Measurements from ENCODE around the gene SULT6B1. TPM values are rescaled to one million over a fixed set of nuclear protein-coding genes. Genes with fewer than 3 reads are reported as not detected.

The SULT6B1 gene
- polyA plus RNA-seq, 3 donors = not detected

GRCh38 chr2:37154785-37155184 is 33.7 kb downstream of the SULT6B1 start:
- no peak for DNase-seq (ENCODE audit: low read depth in 3 of 3, low spot score in 2 of 3)

- DNase-seq (ENCODE audit: low read depth in 3 of 3, low spot score in 2 of 3) = no peak
Measured at GRCh38 chr2:37153224-37153623, 35.2 kb downstream of the SULT6B1 start.

DNA sequence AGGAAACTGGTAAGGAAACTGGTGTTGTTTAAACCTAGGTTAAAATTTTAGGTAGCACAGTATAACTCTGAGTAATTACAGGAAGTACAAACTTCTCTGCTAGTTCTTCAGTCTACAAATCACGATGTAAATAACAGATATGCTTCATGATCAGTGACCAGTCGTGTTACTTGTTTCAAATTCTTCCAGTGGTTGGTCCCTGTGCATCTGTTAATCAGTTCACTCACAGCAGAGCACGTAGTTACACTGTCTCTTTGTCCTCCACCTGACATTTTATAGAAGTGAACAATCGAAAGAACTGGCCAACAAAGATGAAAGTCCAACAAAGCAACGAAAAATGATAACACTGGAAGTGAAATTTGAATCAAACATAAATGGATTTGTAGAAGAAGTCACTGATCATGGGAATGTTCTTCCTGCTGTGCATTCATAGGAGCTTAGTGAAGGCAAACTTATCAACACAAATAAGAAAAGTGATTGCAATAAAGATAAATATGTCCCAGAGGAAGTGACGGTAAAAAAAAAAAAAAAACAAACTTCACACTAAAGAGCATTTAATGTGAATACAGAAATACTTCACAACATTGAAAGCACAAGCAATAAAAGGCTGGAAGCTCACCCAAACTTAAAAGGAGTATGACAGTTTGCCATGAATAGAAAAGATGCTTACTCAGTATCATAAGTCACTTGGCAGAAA is 38.7 kb downstream of the SULT6B1 start:
- no peak for DNase-seq (ENCODE audit: low read depth in 3 of 3, low spot score in 2 of 3)

GRCh38 chr2:37148325-37148724 is 40.1 kb downstream of the SULT6B1 start:
- DNase-seq (ENCODE audit: low read depth in 3 of 3, low spot score in 2 of 3) = no peak

GRCh38 chr2:37146062-37146461 is 42.4 kb downstream of the SULT6B1 start:
- DNase-seq (ENCODE audit: low read depth in 3 of 3, low spot score in 2 of 3) = no peak

DNA sequence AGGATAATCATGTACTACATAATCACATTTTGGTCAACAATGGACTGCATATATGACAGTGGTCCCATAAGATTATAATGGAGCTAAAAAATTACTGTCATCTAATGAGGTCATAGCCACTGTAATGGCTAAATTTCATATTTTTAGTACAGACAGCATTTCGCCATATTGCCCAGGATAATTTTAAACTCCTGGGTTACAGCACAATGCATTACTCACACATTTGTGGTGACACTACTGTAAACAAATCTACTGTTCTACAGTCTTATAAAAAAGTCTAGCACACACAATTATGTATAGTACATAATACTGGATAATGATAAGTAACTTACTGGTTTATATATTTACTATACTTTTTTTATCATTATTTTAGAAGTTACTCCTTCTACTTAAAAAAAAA is 44.5 kb downstream of the SULT6B1 start:
- DNase-seq (ENCODE audit: low read depth in 3 of 3, low spot score in 2 of 3) = no peak

DNA sequence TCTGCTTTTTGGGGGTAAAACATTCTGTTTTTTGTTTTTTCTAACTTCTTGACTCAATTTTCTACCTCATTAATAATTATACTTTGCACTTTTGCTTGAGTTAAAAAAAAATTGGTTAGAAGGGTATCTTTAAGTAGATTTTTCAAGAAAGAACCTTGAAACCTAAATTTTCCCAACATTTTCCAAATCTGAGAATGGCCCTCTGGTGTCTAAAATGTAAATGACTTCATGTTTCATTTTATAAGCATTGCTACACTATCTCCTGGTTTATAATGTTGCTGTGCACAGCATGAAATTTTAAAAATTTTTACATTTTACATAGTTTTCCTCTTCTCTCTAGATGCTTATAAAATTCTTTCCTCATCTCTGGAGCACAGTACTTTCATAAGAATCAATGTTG is 45.9 kb downstream of the SULT6B1 start:
- DNase-seq (ENCODE audit: low read depth in 3 of 3, low spot score in 2 of 3) = no peak

DNA sequence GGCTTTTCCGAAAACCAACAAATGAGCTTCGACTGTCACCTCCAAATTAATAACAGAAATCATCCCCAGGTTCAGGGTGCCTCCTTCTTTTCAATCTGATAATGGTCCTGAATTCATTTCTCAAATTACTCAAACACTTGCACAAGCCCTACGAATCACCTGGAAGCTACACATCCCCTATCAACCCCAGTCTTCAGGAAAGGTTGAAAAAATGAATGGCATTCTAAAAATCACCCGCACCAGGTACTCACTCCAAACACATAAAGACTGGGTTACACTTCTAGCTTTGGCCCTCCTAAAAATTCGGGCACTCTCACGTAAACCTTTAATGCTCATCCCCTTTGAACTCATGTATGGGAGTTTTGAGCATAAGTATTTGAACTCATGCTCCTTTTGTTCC is 55.6 kb downstream of the SULT6B1 start:
- DNase-seq (ENCODE audit: low read depth in 3 of 3, low spot score in 2 of 3) = no peak

DNA sequence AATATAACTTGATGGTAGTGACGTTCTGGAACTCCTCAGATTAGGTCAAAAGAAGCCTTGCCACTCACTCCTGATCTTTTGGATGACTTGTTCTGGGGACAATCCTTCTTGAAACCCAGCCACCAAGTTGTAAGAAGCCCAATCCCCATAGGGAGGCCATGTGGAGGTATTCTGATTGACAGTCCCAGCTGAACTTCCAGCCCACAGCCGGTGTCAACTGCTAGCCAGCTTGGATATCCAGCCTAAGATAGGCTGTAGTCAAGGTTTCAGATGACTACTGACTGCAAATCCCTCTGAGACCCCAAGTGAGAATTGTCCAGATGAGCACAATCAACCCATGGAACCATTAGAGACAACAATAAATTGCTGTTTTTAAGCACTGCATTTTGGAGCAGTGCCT is 63.1 kb downstream of the SULT6B1 start:
- no peak for DNase-seq (ENCODE audit: low read depth in 3 of 3, low spot score in 2 of 3)

DNA sequence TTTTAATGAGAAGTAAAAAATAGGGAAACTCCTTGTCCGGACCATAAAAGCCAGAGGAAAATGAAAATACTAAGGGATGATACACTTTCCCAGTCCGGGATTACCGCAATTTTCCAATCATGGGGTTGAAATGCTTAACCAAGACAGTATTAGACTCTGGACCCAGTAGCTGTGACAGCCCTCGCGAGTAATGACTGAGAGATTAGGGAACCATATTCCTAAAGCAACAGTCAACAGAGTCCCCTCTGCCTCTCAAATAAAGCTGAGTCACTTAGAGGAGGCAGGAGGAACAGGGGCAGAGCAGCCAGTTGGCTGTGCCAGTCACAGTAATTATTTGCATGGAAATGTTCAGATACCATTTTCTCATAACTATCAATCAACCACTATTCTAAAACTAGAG is 69.3 kb downstream of the SULT6B1 start:
- no peak for DNase-seq (ENCODE audit: low read depth in 3 of 3, low spot score in 2 of 3)

Other genes with a start within 250 kb of the SULT6B1 start
- gene STRN, start 222.1 kb downstream of the SULT6B1 start, polyA plus RNA-seq (ENCODE audit: insufficient read length in 3 of 3) = 10 to 100 TPM; 23.7 to 25.6 (median 25.3) TPM
- gene HEATR5B, start 104.3 kb downstream of the SULT6B1 start, polyA plus RNA-seq (ENCODE audit: insufficient read length in 3 of 3) = 10 to 100 TPM; 22.9 to 25.1 (median 22.9) TPM
- 10 to 100 TPM; 10.2 to 12.2 (median 10.8) TPM for gene GPATCH11, start 104.2 kb downstream of the SULT6B1 start, polyA plus RNA-seq (ENCODE audit: insufficient read length in 3 of 3)
- gene EIF2AK2, start 31.7 kb downstream of the SULT6B1 start, polyA plus RNA-seq (ENCODE audit: insufficient read length in 3 of 3) = 10 to 100 TPM; 33.4 to 36.7 (median 34.0) TPM
- 10 to 100 TPM; 55.3 to 56.9 (median 56.6) TPM for gene CEBPZOS, start 7.8 kb upstream of the SULT6B1 start, polyA plus RNA-seq (ENCODE audit: insufficient read length in 3 of 3)
- 100 to 1,000 TPM in 1 of 3 donors, 10 to 100 TPM in 2; 98.8 to 109 (median 99.8) TPM for gene CEBPZ, start 42.9 kb upstream of the SULT6B1 start, polyA plus RNA-seq (ENCODE audit: insufficient read length in 3 of 3)
- 10 to 100 TPM; 24.0 to 28.1 (median 24.9) TPM for gene NDUFAF7, start 43.0 kb upstream of the SULT6B1 start, polyA plus RNA-seq (ENCODE audit: insufficient read length in 3 of 3)
- 10 to 100 TPM; 49.5 to 53.1 (median 52.2) TPM for gene PRKD3, start 136.2 kb upstream of the SULT6B1 start, polyA plus RNA-seq (ENCODE audit: insufficient read length in 3 of 3)
- 10 to 100 TPM; 11.4 to 16.4 (median 16.2) TPM for gene QPCT, start 156.0 kb upstream of the SULT6B1 start, polyA plus RNA-seq (ENCODE audit: insufficient read length in 3 of 3)